Neuron (in vitro differentiated cells): ENCODE data around the gene TSHZ2.

ENCODE experiments used
- H2AFZ ChIP-seq: one replicate; pipeline ENCODE4 v1.6.1; 2013; ENCODE audit warnings: low read depth, mild to moderate bottlenecking, inconsistent platforms, low read length, moderate library complexity
- H3K27me3 ChIP-seq: one replicate; pipeline ENCODE4 v1.6.1; 2013; ENCODE audit warnings: low read length; ENCODE audit not compliant: insufficient read depth
- H3K36me3 ChIP-seq: one replicate; pipeline ENCODE4 v1.6.1; 2013; ENCODE audit warnings: low read length; ENCODE audit not compliant: insufficient read depth
- H3K4me1 ChIP-seq: one replicate; pipeline ENCODE4 v1.6.1; 2013; ENCODE audit warnings: low read length; ENCODE audit not compliant: insufficient read depth
- H3K4me3 ChIP-seq: 2 replicates; pipeline ENCODE4 v1.5.1; 2013; ENCODE audit warnings: mild to moderate bottlenecking, low read length, moderate library complexity
- H3K9me3 ChIP-seq: one replicate; pipeline ENCODE4 v1.6.1; 2013; ENCODE audit warnings: low read length

Gene TSHZ2

GRCh38 chr20:53292347-53292746 lies 320.2 kb downstream of the TSHZ2 start:
- no peak overlapping the region for H3K4me3 ChIP-seq
- no peak overlapping the region for H2AFZ ChIP-seq
- no peaks in the 10 kb centered on the region for H3K36me3 ChIP-seq
- H3K27me3 ChIP-seq = no peaks in the 10 kb centered on the region
- no peaks in the 10 kb centered on the region for H3K9me3 ChIP-seq
- H3K4me1 ChIP-seq = no peaks in the 10 kb centered on the region

- H3K9me3 ChIP-seq = no peaks in the 10 kb centered on the region
- no peaks in the 10 kb centered on the region for H3K27me3 ChIP-seq
- no peaks in the 10 kb centered on the region for H3K4me1 ChIP-seq
- H2AFZ ChIP-seq = no peak overlapping the region
- H3K36me3 ChIP-seq = no peaks in the 10 kb centered on the region
- no peak overlapping the region for H3K4me3 ChIP-seq
Measured at GRCh38 chr20:53294804-53295203, 322.6 kb downstream of the TSHZ2 start.

DNA sequence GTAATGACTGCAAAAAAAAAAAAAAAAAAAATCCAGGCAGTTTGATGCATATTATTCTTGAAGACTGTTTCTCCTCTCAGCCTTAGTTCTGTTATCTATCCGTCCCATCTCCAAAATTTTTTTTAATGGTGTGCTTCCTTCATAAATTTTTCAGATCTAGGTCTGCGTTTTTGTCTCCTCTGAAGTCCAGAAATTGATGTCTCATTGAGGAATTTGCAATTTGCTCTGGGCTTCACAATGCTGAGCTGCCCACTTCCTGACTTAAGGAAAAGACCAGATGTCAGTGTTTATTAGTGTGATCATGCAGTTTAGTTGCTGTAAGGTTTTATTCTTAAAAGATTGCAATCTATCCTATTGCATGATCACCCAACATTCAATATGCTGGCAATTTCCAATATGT lies 323.9 kb downstream of the TSHZ2 start:
- no peaks in the 10 kb centered on the region for H3K4me1 ChIP-seq
- H3K27me3 ChIP-seq = no peaks in the 10 kb centered on the region
- H2AFZ ChIP-seq = no peak overlapping the region
- H3K36me3 ChIP-seq = no peaks in the 10 kb centered on the region
- no peaks in the 10 kb centered on the region for H3K9me3 ChIP-seq
- no peak overlapping the region for H3K4me3 ChIP-seq

- Histone ChIP-seq H3K36me3 (no peaks in the 10 kb centered on the region), H3K9me3 (no peaks in the 10 kb centered on the region), H3K4me3 (no peak overlapping the region), H2AFZ (no peak overlapping the region), H3K4me1 (no peaks in the 10 kb centered on the region), H3K27me3 (no peaks in the 10 kb centered on the region)
Measured at GRCh38 chr20:53296451-53297153, 324.4 kb downstream of the TSHZ2 start.

GRCh38 chr20:53297154-53297529 lies 325.0 kb downstream of the TSHZ2 start:
- H3K4me1 ChIP-seq = no peaks in the 10 kb centered on the region
- H3K27me3 ChIP-seq = no peaks in the 10 kb centered on the region
- H3K36me3 ChIP-seq = no peaks in the 10 kb centered on the region

GRCh38 chr20:53298260-53298659 lies 326.1 kb downstream of the TSHZ2 start:
- Histone ChIP-seq H3K27me3 (no peaks in the 10 kb centered on the region), H3K4me1 (no peaks in the 10 kb centered on the region), H3K36me3 (no peaks in the 10 kb centered on the region), H3K9me3 (no peaks in the 10 kb centered on the region), H2AFZ (no peak overlapping the region), H3K4me3 (no peak overlapping the region)

More at GRCh38 chr20:53297154-53297529, 325.0 kb downstream of the TSHZ2 start:
- no peaks in the 10 kb centered on the region for H3K9me3 ChIP-seq
- no peak overlapping the region for H2AFZ ChIP-seq
- no peak overlapping the region for H3K4me3 ChIP-seq

GRCh38 chr20:53298911-53299310 lies 326.8 kb downstream of the TSHZ2 start:
- Histone ChIP-seq H3K4me3 (no peak overlapping the region), H3K27me3 (no peaks in the 10 kb centered on the region), H3K4me1 (no peaks in the 10 kb centered on the region), H3K36me3 (no peaks in the 10 kb centered on the region), H3K9me3 (no peaks in the 10 kb centered on the region), H2AFZ (no peak overlapping the region)

DNA sequence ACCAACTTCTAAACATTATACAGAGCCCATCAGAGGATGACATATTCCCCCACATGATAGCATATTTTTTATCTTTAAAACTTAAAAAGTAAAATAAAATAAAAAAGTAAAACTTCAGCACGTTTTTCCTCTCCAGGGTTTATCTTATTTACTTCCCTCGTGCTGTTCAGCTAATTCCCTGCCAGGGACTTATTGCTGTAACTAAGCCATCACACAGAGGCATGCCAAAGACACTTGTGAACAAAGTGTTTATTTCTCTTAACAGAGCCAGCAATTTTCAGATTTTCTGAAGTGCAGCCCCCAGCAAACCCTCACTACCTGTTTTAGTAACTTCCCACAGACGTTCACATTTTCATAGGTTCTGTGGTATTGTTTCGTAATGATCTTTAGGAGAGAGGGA lies 327.7 kb downstream of the TSHZ2 start:
- no peaks in the 10 kb centered on the region for H3K27me3 ChIP-seq

DNA sequence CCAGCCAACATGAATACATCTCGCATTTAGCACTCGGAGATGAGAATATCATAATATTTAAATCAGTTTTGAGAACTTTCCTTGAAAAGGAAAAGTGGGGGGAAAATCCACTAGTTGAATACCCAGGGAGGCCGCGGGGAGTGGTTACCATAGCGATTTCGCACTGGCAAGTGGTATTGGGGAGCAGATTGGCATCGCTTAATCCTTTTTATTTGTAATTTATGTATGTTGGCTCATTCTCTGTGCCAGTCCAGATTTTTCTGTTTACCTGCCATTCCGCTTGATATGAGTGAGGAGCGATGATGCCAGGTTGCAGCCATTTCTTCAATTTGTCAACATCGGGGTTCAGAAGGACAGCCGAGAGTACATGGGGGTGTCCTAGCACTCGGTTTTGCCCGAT lies 329.7 kb downstream of the TSHZ2 start:
- no peaks in the 10 kb centered on the region for H3K9me3 ChIP-seq
- no peaks in the 10 kb centered on the region for H3K36me3 ChIP-seq
- no peaks in the 10 kb centered on the region for H3K27me3 ChIP-seq
- no peak overlapping the region for H3K4me3 ChIP-seq
- no peak overlapping the region for H2AFZ ChIP-seq
- H3K4me1 ChIP-seq = no peaks in the 10 kb centered on the region

More for the DNA sequence above, 327.7 kb downstream of the TSHZ2 start:
- H3K36me3 ChIP-seq = no peaks in the 10 kb centered on the region
- H2AFZ ChIP-seq = no peak overlapping the region
- H3K9me3 ChIP-seq = no peaks in the 10 kb centered on the region
- H3K4me1 ChIP-seq = no peaks in the 10 kb centered on the region
- no peak overlapping the region for H3K4me3 ChIP-seq

DNA sequence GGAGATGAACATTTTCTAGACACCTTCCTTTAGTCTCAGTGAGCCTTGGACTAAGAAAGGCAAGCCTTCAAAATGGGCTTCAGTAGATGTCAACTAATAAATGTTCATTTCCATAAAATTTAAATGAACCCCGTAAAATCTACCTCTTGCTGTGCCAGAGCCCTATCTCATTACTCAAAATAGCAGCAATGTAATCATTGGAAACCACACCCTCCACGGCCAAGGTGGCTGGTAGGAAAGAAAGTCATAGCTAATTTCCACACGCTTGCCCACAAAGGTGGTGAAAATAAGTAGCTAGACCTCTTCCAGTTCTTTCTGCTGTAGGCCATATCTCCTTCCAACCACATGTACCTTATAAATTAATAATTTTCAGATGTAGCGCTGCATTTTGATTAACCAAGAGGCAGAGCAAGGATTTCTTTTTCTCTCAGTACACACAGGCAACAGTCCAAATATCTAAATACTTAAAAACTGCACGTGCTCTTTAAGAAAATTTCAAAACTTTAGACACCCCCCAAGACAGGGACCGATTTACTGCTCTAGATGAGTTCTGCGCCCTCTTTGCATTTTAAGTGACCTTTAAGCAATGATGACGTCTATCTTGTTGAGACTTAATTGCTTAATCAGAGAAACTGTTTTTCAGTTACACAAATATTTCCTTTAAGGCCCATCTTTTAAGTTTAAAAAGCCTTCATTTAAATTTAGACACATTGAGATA lies 330.7 kb downstream of the TSHZ2 start:
- no peak overlapping the region for H2AFZ ChIP-seq
- no peaks in the 10 kb centered on the region for H3K27me3 ChIP-seq
- H3K4me3 ChIP-seq = no peak overlapping the region
- no peaks in the 10 kb centered on the region for H3K36me3 ChIP-seq
- H3K9me3 ChIP-seq = no peaks in the 10 kb centered on the region
- peaks cover 2% of the 10 kb centered on the region for H3K4me1 ChIP-seq

DNA sequence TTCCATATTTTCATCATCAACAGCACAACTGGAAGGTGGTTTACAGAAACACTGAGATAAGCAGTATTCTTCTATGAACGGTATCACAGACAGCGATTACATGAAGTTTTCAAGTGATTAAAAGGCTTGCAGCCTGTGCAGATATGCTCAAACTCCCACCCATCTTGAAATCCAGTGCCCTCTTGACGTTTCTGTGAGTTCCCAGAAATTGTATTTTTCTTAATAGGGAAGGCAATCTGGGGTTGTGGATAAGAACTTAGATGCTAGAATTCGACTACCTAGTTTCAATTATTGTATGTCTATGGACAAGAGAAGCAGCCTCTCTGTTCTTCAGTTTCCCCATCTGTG lies 331.2 kb downstream of the TSHZ2 start:
- Histone ChIP-seq H2AFZ (no peak overlapping the region), H3K4me3 (no peak overlapping the region), H3K27me3 (no peaks in the 10 kb centered on the region), H3K9me3 (no peaks in the 10 kb centered on the region), H3K36me3 (no peaks in the 10 kb centered on the region), H3K4me1 (peaks cover 6% of the 10 kb centered on the region)

DNA sequence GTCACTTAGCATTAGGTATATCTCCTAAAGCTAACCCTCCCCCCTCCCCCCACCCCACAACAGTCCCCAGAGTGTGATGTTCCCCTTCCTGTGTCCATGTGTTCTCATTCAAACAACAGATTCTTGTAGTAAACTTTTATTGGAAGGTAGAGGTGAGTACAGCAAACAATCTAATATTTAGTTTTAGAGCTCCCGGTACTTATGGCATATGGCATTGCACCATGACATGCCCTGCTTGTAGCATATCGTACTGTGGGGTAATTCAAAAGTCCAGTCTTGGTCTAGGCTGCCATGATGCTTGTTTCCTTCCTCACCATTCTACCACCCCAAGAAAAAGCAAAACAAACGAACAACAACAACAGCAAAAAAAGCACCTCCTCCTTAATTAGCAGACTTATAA lies 332.0 kb downstream of the TSHZ2 start:
- Histone ChIP-seq H3K4me1 (peaks cover 10% of the 10 kb centered on the region), H3K9me3 (no peaks in the 10 kb centered on the region), H3K36me3 (no peaks in the 10 kb centered on the region)

DNA sequence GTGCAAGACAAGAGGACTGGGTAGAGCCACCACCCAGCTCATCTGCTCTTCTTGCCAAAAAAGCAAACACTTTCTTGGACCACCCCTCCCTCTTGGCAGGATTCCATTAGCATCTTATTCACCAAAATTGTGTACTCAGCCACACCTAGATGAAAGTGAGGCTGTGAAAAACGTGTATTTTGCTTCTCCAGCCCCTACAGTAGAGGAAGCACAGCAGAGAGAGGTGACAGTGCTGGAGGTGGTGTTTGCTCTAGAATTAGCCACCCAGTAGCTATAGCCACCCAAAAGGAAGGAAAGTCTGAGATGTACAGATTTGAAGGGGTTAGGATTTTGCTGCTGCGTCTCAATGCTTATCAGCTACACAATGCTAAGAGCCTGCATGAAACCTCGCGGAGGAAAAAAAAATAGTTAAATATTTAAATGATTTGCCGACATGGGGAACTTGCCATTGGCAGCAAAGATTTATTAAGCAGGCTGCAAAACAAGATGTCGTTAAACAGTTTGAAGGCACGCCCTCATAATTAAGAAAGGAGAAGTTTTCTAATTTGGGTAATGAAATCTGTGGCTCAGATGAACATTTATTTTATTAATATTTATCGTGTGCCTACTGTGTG lies 334.1 kb downstream of the TSHZ2 start:
- H2AFZ ChIP-seq = no peak overlapping the region
- no peak overlapping the region for H3K4me3 ChIP-seq
- H3K4me1 ChIP-seq = peaks cover 10% of the 10 kb centered on the region
- no peaks in the 10 kb centered on the region for H3K36me3 ChIP-seq
- H3K9me3 ChIP-seq = no peaks in the 10 kb centered on the region
- H3K27me3 ChIP-seq = no peaks in the 10 kb centered on the region

More for the DNA sequence above, 332.0 kb downstream of the TSHZ2 start:
- H3K4me3 ChIP-seq = no peak overlapping the region
- no peak overlapping the region for H2AFZ ChIP-seq
- H3K27me3 ChIP-seq = no peaks in the 10 kb centered on the region
